ENCODE measurements around the gene KRTAP5-8. TPM values are rescaled to one million over a fixed set of nuclear protein-coding genes. Genes with fewer than 3 reads are reported as not detected.
"Not testable (repeated sequence)": the region's sequence is repeated elsewhere in the genome, so short reads cannot be mapped to it uniquely, and the experiment has no call there.

The KRTAP5-8 gene
- total RNA-seq, 1 donor from 2014 or later, result not detected

DNA sequence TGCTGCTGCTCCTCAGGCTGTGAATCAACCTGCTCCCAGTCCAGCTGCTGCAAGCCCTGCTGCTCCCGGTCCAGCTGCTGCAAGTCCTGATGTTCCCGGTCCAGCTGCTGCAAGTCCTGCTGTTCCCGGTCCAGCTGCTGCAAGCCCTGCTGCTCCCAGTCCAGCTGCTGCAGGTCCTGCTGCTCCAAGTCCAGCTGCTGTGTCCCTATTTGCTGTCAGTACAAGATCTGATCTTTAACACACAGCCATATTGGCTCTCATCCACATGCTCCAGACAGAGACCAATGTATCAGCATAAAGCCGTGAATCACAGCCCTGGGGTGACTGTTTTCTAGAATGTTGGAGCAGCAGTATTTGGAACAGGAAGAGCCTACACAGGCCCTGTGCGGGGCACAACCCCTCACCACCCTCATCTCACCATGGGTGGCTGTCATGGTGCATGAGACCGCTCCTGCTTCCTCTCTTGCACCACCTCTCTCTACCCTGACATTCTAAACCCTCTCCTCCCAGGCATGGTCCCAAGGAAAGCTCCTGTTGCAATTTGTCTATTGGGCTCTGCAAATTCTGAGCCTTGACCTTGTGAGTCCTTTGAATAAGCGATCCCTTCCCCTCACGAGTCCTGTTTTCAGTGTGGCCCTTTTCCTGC lies 31.0 kb downstream of the KRTAP5-8 start:
- peaks cover 38% of the 10 kb centered on the region for H3K27me3 Mint-ChIP-seq (ENCODE audit: unreplicated experiment)
- H3K27ac Mint-ChIP-seq (ENCODE audit: unreplicated experiment), result no peak overlapping the region
- TF ChIP-seq CTCF (IDR thresholded peaks at IDR 0.05), result no peak
- no peak overlapping the region for H3K4me3 Mint-ChIP-seq (ENCODE audit: unreplicated experiment)
- no peaks in the 10 kb centered on the region for H3K36me3 Mint-ChIP-seq (ENCODE audit: unreplicated experiment)
- H3K4me1 Mint-ChIP-seq (ENCODE audit: unreplicated experiment), result no peaks in the 10 kb centered on the region
- no peaks in the 10 kb centered on the region for H3K9me3 Mint-ChIP-seq (ENCODE audit: unreplicated experiment)
- DNase-seq (ENCODE audit: extremely low spot score, unreplicated experiment), result no peak

GRCh38 chr11:71571101-71571850 lies 33.5 kb downstream of the KRTAP5-8 start:
- not testable (repeated sequence) for H3K36me3 Mint-ChIP-seq (ENCODE audit: unreplicated experiment); H3K9me3 Mint-ChIP-seq (ENCODE audit: unreplicated experiment); H3K27ac Mint-ChIP-seq (ENCODE audit: unreplicated experiment); DNase-seq (ENCODE audit: extremely low spot score, unreplicated experiment); H3K4me1 Mint-ChIP-seq (ENCODE audit: unreplicated experiment); H3K4me3 Mint-ChIP-seq (ENCODE audit: unreplicated experiment)
- H3K27me3 Mint-ChIP-seq (ENCODE audit: unreplicated experiment), result peaks cover 30% of the 10 kb centered on the region

DNA sequence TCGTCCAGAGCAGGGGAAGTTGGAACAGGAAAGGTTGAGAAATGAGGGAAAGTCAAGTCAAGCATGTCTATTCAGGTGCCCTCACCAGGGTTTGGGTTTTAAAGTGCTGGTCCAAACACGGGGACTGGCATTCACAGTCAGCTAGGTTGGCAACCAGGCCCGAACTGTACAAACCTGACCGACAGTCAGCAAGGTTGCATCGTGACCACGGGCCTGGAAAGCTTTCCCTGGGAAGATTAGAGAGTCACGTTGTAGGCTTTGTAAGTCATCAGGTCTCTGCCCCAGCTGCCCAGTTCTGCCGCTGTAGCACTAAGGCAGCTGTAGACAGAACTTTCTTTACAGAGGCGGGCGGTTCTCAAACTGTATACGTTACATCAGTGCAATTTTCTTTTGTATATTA lies 35.0 kb downstream of the KRTAP5-8 start:
- Mint-ChIP-seq H3K4me3 (ENCODE audit: unreplicated experiment) (no peak overlapping the region), H3K9me3 (ENCODE audit: unreplicated experiment) (no peaks in the 10 kb centered on the region)

GRCh38 chr11:71574418-71574817 lies 36.6 kb downstream of the KRTAP5-8 start:
- no peak for TF ChIP-seq CTCF (IDR thresholded peaks at IDR 0.05)
- Mint-ChIP-seq H3K36me3 (ENCODE audit: unreplicated experiment) (no peaks in the 10 kb centered on the region), H3K4me1 (ENCODE audit: unreplicated experiment) (no peaks in the 10 kb centered on the region), H3K4me3 (ENCODE audit: unreplicated experiment) (no peak overlapping the region), H3K9me3 (ENCODE audit: unreplicated experiment) (no peaks in the 10 kb centered on the region), H3K27ac (ENCODE audit: unreplicated experiment) (no peak overlapping the region), H3K27me3 (ENCODE audit: unreplicated experiment) (peaks cover 13% of the 10 kb centered on the region)
- no peak for DNase-seq (ENCODE audit: extremely low spot score, unreplicated experiment)

More for the DNA sequence above, 35.0 kb downstream of the KRTAP5-8 start:
- TF ChIP-seq CTCF (IDR thresholded peaks at IDR 0.05), result no peak
- Mint-ChIP-seq H3K27ac (ENCODE audit: unreplicated experiment) (no peak overlapping the region), H3K4me1 (ENCODE audit: unreplicated experiment) (no peaks in the 10 kb centered on the region), H3K36me3 (ENCODE audit: unreplicated experiment) (no peaks in the 10 kb centered on the region), H3K27me3 (ENCODE audit: unreplicated experiment) (peaks cover 15% of the 10 kb centered on the region)
- DNase-seq (ENCODE audit: extremely low spot score, unreplicated experiment), result no peak

DNA sequence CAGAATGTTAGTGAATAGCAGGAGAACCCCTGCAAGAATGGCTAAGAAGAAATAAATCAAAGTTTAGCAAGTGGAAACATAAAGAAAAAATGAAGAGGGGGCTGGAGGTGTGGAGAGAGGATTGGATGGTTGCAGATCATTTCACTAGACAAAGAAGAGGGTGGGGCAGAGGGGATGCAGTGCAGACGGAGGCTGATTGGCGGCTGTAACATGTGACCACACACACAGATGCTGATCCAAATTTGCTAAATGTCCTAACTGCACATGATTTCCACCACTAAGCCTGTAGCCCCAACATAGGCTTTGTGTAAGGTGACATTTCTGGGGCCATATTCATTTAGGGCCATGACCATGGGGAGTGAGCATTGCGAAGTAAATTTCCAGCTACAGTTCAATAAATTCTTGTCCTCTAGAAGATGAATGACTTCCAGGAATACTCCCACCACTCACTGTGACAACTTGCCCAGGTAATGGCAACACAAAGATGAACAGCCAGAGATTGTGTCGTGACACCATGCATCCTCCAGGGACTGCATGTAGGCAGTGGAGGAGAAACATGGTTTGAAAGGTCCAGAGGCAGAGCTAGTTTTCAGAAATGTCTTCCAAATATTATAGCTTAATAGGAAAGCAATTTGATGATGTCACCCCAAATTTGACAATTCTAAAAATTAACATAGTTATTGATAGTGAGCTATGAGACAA lies 38.0 kb downstream of the KRTAP5-8 start:
- DNase-seq (ENCODE audit: extremely low spot score, unreplicated experiment), result no peak
- no peak overlapping the region for H3K4me3 Mint-ChIP-seq (ENCODE audit: unreplicated experiment)
- no peaks in the 10 kb centered on the region for H3K36me3 Mint-ChIP-seq (ENCODE audit: unreplicated experiment)
- H3K27me3 Mint-ChIP-seq (ENCODE audit: unreplicated experiment), result peaks cover 13% of the 10 kb centered on the region
- no peaks in the 10 kb centered on the region for H3K9me3 Mint-ChIP-seq (ENCODE audit: unreplicated experiment)
- TF ChIP-seq CTCF (IDR thresholded peaks at IDR 0.05), result no peak
- no peak overlapping the region for H3K27ac Mint-ChIP-seq (ENCODE audit: unreplicated experiment)
- no peaks in the 10 kb centered on the region for H3K4me1 Mint-ChIP-seq (ENCODE audit: unreplicated experiment)

DNA sequence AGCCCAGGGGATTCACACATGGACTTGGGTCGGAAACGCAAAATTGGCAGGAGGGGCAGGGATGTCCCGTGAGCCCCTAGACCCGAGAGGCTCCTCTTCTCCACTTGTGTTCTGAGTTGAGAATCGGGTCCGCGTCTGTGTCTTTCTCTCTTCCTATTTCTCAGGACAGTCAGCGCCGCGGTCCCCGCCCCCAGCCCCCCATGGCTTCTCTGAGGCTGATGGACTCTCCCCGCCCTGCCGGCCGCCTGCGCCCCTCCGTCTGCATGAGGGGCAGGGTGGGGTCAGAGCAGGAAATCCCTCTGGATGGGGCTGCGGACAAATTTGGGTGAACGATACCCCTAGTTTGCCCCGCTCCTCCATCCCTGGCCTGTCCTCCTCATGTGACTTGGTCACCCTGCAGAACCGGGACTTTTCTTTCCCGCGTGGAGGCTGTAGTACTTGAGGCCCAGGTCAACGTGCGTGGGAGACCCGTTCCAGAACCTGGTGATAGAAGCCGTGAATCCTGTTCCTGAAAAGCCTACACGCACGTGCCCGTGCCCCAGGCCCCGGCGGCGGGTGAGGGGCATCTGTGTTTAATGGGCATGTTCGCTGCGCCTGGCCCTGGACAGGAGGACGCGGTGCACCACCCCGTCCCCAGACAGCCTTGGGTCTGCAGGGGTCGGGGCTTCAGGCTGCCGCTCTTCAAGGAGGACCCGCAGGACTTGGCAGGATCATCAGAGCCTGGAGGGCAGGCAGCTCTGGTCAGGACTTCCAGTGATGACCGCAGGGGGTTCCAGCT lies 39.1 kb downstream of the KRTAP5-8 start:
- H3K27ac Mint-ChIP-seq (ENCODE audit: unreplicated experiment); H3K4me3 Mint-ChIP-seq (ENCODE audit: unreplicated experiment); H3K9me3 Mint-ChIP-seq (ENCODE audit: unreplicated experiment); DNase-seq (ENCODE audit: extremely low spot score, unreplicated experiment); H3K36me3 Mint-ChIP-seq (ENCODE audit: unreplicated experiment); H3K4me1 Mint-ChIP-seq (ENCODE audit: unreplicated experiment): not testable (repeated sequence)
- peaks cover 21% of the 10 kb centered on the region for H3K27me3 Mint-ChIP-seq (ENCODE audit: unreplicated experiment)

Data from osteocyte (in vitro differentiated cells).